SK-N-SH (cell line): ENCODE measurements around the gene GCDH. TPM values are rescaled to one million over a fixed set of nuclear protein-coding genes. Genes with fewer than 3 reads are reported as not detected.

Source experiments
- CTCF ChIA-PET: fragments of 300-600, 350-600 bp; formaldehyde crosslinking; extraction: SDS; loops from one replicate; lab custom pipeline; 2021; lab: Yijun Ruan, JAX
- POLR2A ChIA-PET: fragments of 350-600 bp; sonication (Branson Sonifier 250); formaldehyde crosslinking; extraction: SDS; loops from one replicate; lab custom pipeline; 2020; ENCODE audit warnings: antibody characterized with exemption, inconsistent platforms; lab: Yijun Ruan, JAX
- DNase-seq: peaks from one replicate; pipeline ENCODE4 v3.0.0; 2012
- H2AFZ ChIP-seq: fragments of 200-600 bp; sonication (generic); 2 replicates; pipeline ENCODE4 v1.8.1; 2016; ENCODE audit warnings: antibody characterized with exemption, mild to moderate bottlenecking, low read depth
- H3F3A ChIP-seq: fragments of 200-600 bp; sonication (generic); replicated peaks from 2 replicates; pipeline ENCODE3; 2016; ENCODE audit warnings: antibody characterized with exemption, mild to moderate bottlenecking; ENCODE audit not compliant: insufficient read depth
- H3K27ac ChIP-seq, 2 experiments: fragments of 200-500 bp in 1 of 2; fragments of 200-600 bp in 1 of 2; sonication (Bioruptor generic) in 1 of 2; sonication (generic), shearing (Covaris generic) in 1 of 2; 2 replicates each; pipeline versions ENCODE4 v1.5.1 to v1.6.1; 2014 to 2016; ENCODE audit warnings: low read depth in 2 of 2, inconsistent platforms in 1 of 2, low read length in 1 of 2, mild to moderate bottlenecking in 1 of 2, mixed read lengths in 1 of 2
- H3K27me3 ChIP-seq: fragments of 200-600 bp; sonication (generic), shearing (Covaris generic); 2 replicates; pipeline ENCODE4 v1.6.1; 2016; ENCODE audit warnings: mixed run types; ENCODE audit not compliant: insufficient read depth
- H3K36me3 ChIP-seq, 2 experiments: fragments of 200-500 bp in 1 of 2; fragments of 200-600 bp in 1 of 2; sonication (Bioruptor generic) in 1 of 2; sonication (generic) in 1 of 2; replicated peaks in 1 of 2; 2 replicates each; pipeline versions ENCODE3 to v1.5.1; 2014 to 2016; ENCODE audit warnings: low read length in 1 of 2, mild to moderate bottlenecking in 1 of 2; ENCODE audit not compliant: insufficient read depth in 2 of 2, control insufficient read depth in 1 of 2
- H3K4me1 ChIP-seq, 2 experiments: fragments of 200-500 bp in 1 of 2; fragments of 200-600 bp in 1 of 2; sonication (Bioruptor generic) in 1 of 2; sonication (generic), shearing (Covaris generic) in 1 of 2; 2 replicates each; pipeline versions ENCODE4 v1.5.1 to v1.6.1; 2014 to 2016; ENCODE audit warnings: low read depth in 1 of 2, low read length in 1 of 2, mixed run types in 1 of 2; ENCODE audit not compliant: insufficient read depth in 2 of 2, control insufficient read depth in 1 of 2
- H3K4me2 ChIP-seq: fragments of 200-600 bp; sonication (generic), shearing (Covaris generic); 2 replicates; pipeline ENCODE4 v1.6.1; 2017; ENCODE audit warnings: mixed run types
- H3K4me3 ChIP-seq, 2 experiments: fragments of 200-500 bp in 1 of 2; fragments of 200-600 bp in 1 of 2; sonication (Bioruptor generic) in 1 of 2; sonication (generic), shearing (Covaris generic) in 1 of 2; 2 replicates each; pipeline versions ENCODE4 v1.5.1 to v1.8.1; 2014 to 2016; ENCODE audit warnings: low read depth in 2 of 2, inconsistent platforms in 1 of 2, low read length in 1 of 2, mild to moderate bottlenecking in 1 of 2, mixed read lengths in 1 of 2, moderate library complexity in 1 of 2
- H3K79me2 ChIP-seq: fragments of 200-600 bp; sonication (generic); 2 replicates; pipeline ENCODE4 v1.8.1; 2017; ENCODE audit warnings: mild to moderate bottlenecking; ENCODE audit not compliant: insufficient read depth
- H3K9ac ChIP-seq: fragments of 200-600 bp; sonication (generic); 2 replicates; pipeline ENCODE4 v1.6.1; 2017; ENCODE audit warnings: mixed run types
- H3K9me2 ChIP-seq: fragments of 200-600 bp; sonication (generic); 2 replicates; pipeline ENCODE4 v1.6.1; 2017; ENCODE audit warnings: mixed run types
- H3K9me3 ChIP-seq: fragments of 200-600 bp; sonication (generic); 2 replicates; pipeline ENCODE4 v1.6.1; 2017; ENCODE audit warnings: mixed run types, mild to moderate bottlenecking, moderate library complexity
- H4K20me1 ChIP-seq: fragments of 200-600 bp; sonication (generic); 2 replicates; pipeline ENCODE4 v1.6.1; 2017; ENCODE audit warnings: mild to moderate bottlenecking, mixed run types; ENCODE audit not compliant: insufficient read depth
- ELF1 ChIP-seq: IDR thresholded peaks from 2 replicates; pipeline ENCODE4 v1.4.0; 2012
- EP300 ChIP-seq, 2 experiments: IDR thresholded peaks; 2 replicates each; pipeline versions ENCODE4 v1.4.0 to v1.6.1; 2012; ENCODE audit warnings: borderline replicate concordance in 1 of 2, low read depth in 1 of 2, low read length in 1 of 2
- EZH2phosphoT487 ChIP-seq: fragments of 200-600 bp; sonication (generic); IDR thresholded peaks from 2 replicates; pipeline ENCODE4 v1.6.1; 2017; ENCODE audit warnings: low read depth, mixed run types, mild to moderate bottlenecking, antibody characterized with exemption, moderate library complexity, borderline replicate concordance
- FOSL2 ChIP-seq: IDR thresholded peaks from 2 replicates; pipeline ENCODE4 v1.4.0; 2012; ENCODE audit warnings: low read depth, mild to moderate bottlenecking, moderate library complexity, borderline replicate concordance
- FOXM1 ChIP-seq: IDR thresholded peaks from 2 replicates; pipeline ENCODE4 v1.4.0; 2012; ENCODE audit warnings: low read depth, mild to moderate bottlenecking
- GATA2 ChIP-seq: sonication (generic); formaldehyde crosslinking; IDR thresholded peaks from 2 replicates; pipeline ENCODE4 v1.5.0; 2020; ENCODE audit warnings: mild to moderate bottlenecking, missing genetic modification reagents
- IRF3 ChIP-seq: fragments of 150-350 bp; IDR thresholded peaks from 2 replicates; pipeline ENCODE4 v1.6.1; 2016; ENCODE audit warnings: mild to moderate bottlenecking, low read depth, low read length
- MEF2A ChIP-seq: IDR thresholded peaks from 2 replicates; pipeline ENCODE4 v1.4.0; 2012; ENCODE audit warnings: low read depth, borderline replicate concordance
- MXI1 ChIP-seq: IDR thresholded peaks from 2 replicates; pipeline ENCODE4 v1.6.1; 2012; ENCODE audit warnings: mild to moderate bottlenecking, low read depth, low read length, improper control_type of control experiment
- NFIC ChIP-seq: IDR thresholded peaks from 2 replicates; pipeline ENCODE4 v1.4.0; 2012; ENCODE audit warnings: borderline replicate concordance
- NRF1 ChIP-seq: IDR thresholded peaks from 2 replicates; pipeline ENCODE4 v1.6.1; 2012; ENCODE audit warnings: low read depth, mild to moderate bottlenecking, low read length
- RAD21 ChIP-seq: IDR thresholded peaks from 2 replicates; pipeline ENCODE4 v1.6.1; 2012; ENCODE audit warnings: mild to moderate bottlenecking, low read length
- RCOR1 ChIP-seq: fragments of 150-350 bp; IDR thresholded peaks from 2 replicates; pipeline ENCODE4 v1.6.1; 2017; ENCODE audit warnings: antibody characterized with exemption, low read length
- RFX5 ChIP-seq: IDR thresholded peaks from 2 replicates; pipeline ENCODE4 v1.6.1; 2012; ENCODE audit warnings: mild to moderate bottlenecking, improper control_type of control experiment, low read length
- RXRA ChIP-seq: IDR thresholded peaks from 2 replicates; pipeline ENCODE4 v1.4.0; 2012; ENCODE audit warnings: low read depth, mild to moderate bottlenecking, borderline replicate concordance
- SMC3 ChIP-seq: IDR thresholded peaks from 2 replicates; pipeline ENCODE4 v1.6.1; 2012; ENCODE audit warnings: low read depth, low read length, improper control_type of control experiment
- TCF12 ChIP-seq: IDR thresholded peaks from 2 replicates; pipeline ENCODE4 v1.4.0; 2012
- TEAD4 ChIP-seq: IDR thresholded peaks from 2 replicates; pipeline ENCODE4 v1.4.0; 2012; ENCODE audit warnings: mild to moderate bottlenecking, borderline replicate concordance; ENCODE audit not compliant: insufficient read depth
- USF1 ChIP-seq: IDR thresholded peaks from 2 replicates; pipeline ENCODE4 v1.4.0; 2012; ENCODE audit warnings: low read depth, borderline replicate concordance
- USF2 ChIP-seq: fragments of 150-350 bp; IDR thresholded peaks from 2 replicates; pipeline ENCODE4 v1.6.1; 2017; ENCODE audit warnings: antibody characterized with exemption, low read length, low read depth, borderline replicate concordance
- ZBTB33 ChIP-seq: IDR thresholded peaks from 2 replicates; pipeline ENCODE4 v1.4.0; 2012; ENCODE audit warnings: low read depth, borderline replicate concordance
- WGBS: methylation state at CpG from one replicate; pipeline ENCODE4 v1.1.6; 2017; ENCODE audit warnings: low lambda C conversion rate; 5-methylcytosine and 5-hydroxymethylcytosine counted together
- polyA plus RNA-seq, 3 experiments: library from polyadenylated mRNA; depleted of rRNA; stranded (reverse); fragments of >200 nt; gene quantifications; 2 replicates each; pipeline ENCODE4 v1.2.3, GENCODE V29; 2012
- TF ChIP-seq, protein P1 (sequence below): IDR thresholded peaks from 2 replicates; pipeline ENCODE4; 2012
- TF ChIP-seq, protein P2 (sequence below): IDR thresholded peaks from 2 replicates; pipeline ENCODE4 v1.6.1; 2012; ENCODE audit warnings: mild to moderate bottlenecking, low read depth, low read length, moderate library complexity

Gene GCDH
- polyA plus RNA-seq, 1 of the 3 experiments (the other 2 are of a cell fraction) = 29.4 TPM

- Histone ChIP-seq H3K4me3 (peak within 1 kb of the TSS; percentile 68 to 86), H3K4me1 (peaks cover 0 to 9% of the 10 kb centered on the region in 2 experiments; a peak in 1 of 4 replicates), H3K9ac (peak within 1 kb of the TSS; percentile 73), H3K9me2 (no peaks in the 10 kb centered on the region), H3K36me3 (peaks cover 0 to 3% of the 10 kb centered on the region in 2 experiments), H2AFZ (peak within 1 kb of the TSS; percentile 97), H3K27ac (peak within 1 kb of the TSS; percentile 71 to 76), H3F3A (peaks cover 9% of the 10 kb centered on the region), H3K27me3 (peaks cover 11% of the 10 kb centered on the region; the same call in 1 of the 2 replicates), H3K9me3 (no peaks in the 10 kb centered on the region), H3K4me2 (peak within 1 kb of the TSS; percentile 85), H4K20me1 (no peaks in the 10 kb centered on the region), H3K79me2 (no peaks in the 10 kb centered on the region)
- WGBS = 0% methylated on average over 15 of the region's 38 CpGs
- ChIA-PET POLR2A (interaction anchor here (0.6 to 3.0 kb wide), 8 partner anchors 8 to 242 kb away, joined by 3 to 21 read pairs (median 3); partner anchors contain the start of genes GCDH and SYCE2), CTCF (interaction anchor here (0.6 to 5.4 kb wide), 13 partner anchors 9 to 220 kb away, joined by 3 to 28 read pairs (median 4); partner anchors contain the start of gene GCDH)
- peak; percentile 95 for DNase-seq
- TF ChIP-seq SMC3 = no peak
- TF ChIP-seq NRF1 = peak; percentile 48
- TF ChIP-seq GATA2 = no peak
- no peak for TF ChIP-seq EZH2phosphoT487
- TF ChIP-seq EP300 (IDR thresholded peaks at IDR 0.05; ENCODE audit: borderline replicate concordance in 1 of 2, low read depth in 1 of 2, low read length in 1 of 2) = no peak
- TF ChIP-seq RCOR1 = 0 out of 2 replicates have a peak, but pooled peaks have one; percentile 32
- peak; percentile 89 for TF ChIP-seq MXI1
- TF ChIP-seq NFIC = no peak
- no peak for TF ChIP-seq IRF3
- peak; percentile 95 for TF ChIP-seq RFX5
- TF ChIP-seq FOSL2 = no peak
- TF ChIP-seq, protein P1, sequence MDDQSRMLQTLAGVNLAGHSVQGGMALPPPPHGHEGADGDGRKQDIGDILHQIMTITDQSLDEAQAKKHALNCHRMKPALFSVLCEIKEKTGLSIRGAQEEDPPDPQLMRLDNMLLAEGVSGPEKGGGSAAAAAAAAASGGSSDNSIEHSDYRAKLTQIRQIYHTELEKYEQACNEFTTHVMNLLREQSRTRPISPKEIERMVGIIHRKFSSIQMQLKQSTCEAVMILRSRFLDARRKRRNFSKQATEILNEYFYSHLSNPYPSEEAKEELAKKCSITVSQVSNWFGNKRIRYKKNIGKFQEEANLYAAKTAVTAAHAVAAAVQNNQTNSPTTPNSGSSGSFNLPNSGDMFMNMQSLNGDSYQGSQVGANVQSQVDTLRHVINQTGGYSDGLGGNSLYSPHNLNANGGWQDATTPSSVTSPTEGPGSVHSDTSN = no peak
- TF ChIP-seq USF1 = peak; percentile 65; the same call in 1 of the 2 replicates
- no peak for TF ChIP-seq RAD21
- 0 out of 2 replicates have a peak, but pooled peaks have one; percentile 3 for TF ChIP-seq USF2
- TF ChIP-seq TEAD4 = no peak
- no peak for TF ChIP-seq RXRA
- TF ChIP-seq, protein P2, sequence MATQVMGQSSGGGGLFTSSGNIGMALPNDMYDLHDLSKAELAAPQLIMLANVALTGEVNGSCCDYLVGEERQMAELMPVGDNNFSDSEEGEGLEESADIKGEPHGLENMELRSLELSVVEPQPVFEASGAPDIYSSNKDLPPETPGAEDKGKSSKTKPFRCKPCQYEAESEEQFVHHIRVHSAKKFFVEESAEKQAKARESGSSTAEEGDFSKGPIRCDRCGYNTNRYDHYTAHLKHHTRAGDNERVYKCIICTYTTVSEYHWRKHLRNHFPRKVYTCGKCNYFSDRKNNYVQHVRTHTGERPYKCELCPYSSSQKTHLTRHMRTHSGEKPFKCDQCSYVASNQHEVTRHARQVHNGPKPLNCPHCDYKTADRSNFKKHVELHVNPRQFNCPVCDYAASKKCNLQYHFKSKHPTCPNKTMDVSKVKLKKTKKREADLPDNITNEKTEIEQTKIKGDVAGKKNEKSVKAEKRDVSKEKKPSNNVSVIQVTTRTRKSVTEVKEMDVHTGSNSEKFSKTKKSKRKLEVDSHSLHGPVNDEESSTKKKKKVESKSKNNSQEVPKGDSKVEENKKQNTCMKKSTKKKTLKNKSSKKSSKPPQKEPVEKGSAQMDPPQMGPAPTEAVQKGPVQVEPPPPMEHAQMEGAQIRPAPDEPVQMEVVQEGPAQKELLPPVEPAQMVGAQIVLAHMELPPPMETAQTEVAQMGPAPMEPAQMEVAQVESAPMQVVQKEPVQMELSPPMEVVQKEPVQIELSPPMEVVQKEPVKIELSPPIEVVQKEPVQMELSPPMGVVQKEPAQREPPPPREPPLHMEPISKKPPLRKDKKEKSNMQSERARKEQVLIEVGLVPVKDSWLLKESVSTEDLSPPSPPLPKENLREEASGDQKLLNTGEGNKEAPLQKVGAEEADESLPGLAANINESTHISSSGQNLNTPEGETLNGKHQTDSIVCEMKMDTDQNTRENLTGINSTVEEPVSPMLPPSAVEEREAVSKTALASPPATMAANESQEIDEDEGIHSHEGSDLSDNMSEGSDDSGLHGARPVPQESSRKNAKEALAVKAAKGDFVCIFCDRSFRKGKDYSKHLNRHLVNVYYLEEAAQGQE = no peak
- no peak for TF ChIP-seq ZBTB33
- peak; percentile 21; the same call in 1 of the 2 replicates for TF ChIP-seq TCF12
- no peak for TF ChIP-seq MEF2A
- no peak for TF ChIP-seq FOXM1
- peak; percentile 57; the same call in 1 of the 2 replicates for TF ChIP-seq ELF1
Observed at GRCh38 chr19:12881172-12881808, 9.7 kb upstream of the GCDH start, which contains the start of gene DNASE2. TSS of gene DNASE2 (minus strand) at chr19:12881449. CDS start at chr19:12881375, 74 bp downstream.
